ENCODE results near the gene HOXA4. TPM values are rescaled to one million over a fixed set of nuclear protein-coding genes. Genes with fewer than 3 reads are reported as not detected.

HOXA4 gene
- total RNA-seq, 2 experiments from 2014 or later: 0.19 TPM; not detected in 1

DNA sequence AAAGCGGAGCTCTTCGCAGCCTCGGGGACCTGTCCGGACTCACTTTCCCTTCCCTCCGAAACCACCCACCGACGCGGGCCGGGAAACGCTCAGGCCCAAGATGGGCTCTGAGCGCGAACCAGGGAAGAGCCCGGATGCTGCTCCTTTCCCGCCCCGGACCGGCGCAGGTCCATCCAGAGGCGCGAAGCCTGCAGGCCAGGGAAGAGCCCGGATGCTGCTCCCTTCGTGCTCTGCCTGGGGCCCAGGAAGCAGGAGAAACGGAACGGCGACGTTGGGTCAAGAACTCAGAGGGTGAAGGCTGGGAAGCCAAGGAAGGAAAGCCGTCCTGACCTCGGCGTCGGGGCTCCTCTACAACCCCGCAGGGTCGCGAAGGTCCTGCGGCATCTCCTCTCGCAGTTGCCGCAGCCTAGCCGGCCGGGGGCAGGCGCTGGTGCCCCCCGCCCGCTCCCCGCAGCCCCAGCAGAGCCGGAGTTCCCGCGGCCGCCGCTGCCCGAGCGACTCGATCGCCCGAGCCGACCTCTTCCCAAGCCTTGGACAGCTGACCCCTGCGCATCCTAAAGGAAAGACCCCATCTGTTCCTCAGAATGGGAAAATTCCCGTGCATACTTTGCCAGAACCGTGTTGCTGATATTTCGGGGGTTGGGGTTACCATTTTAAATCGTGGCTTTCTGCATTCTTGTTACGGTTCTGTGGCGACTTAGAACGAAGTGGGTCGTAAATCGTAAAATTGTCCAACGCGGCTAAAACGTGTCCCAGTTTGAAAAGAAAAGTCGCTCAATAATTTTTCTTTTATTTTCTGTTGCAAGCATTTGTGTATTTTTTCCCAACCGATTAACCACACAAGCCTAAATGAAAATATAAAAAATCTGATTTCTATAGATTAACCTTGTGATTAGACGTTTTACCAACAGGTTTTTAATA lies 42.3 kb downstream of the HOXA4 start:
- CTCF ChIA-PET: no interaction called here
- POLR2A ChIA-PET: no interaction called here

GRCh38 chr7:27083646-27084045 lies 46.9 kb downstream of the HOXA4 start:
- CTCF ChIA-PET: no interaction called here

GRCh38 chr7:27082171-27082570 lies 48.4 kb downstream of the HOXA4 start:
- CTCF ChIA-PET: no interaction called here

More at GRCh38 chr7:27083646-27084045, 46.9 kb downstream of the HOXA4 start:
- POLR2A ChIA-PET: no interaction called here

GRCh38 chr7:27080844-27081436 lies 49.6 kb downstream of the HOXA4 start:
- ChIA-PET POLR2A (no interaction called here), CTCF (no interaction called here)

More at GRCh38 chr7:27082171-27082570, 48.4 kb downstream of the HOXA4 start:
- POLR2A ChIA-PET: no interaction called here

GRCh38 chr7:27079234-27079975 lies 51.2 kb downstream of the HOXA4 start:
- ChIA-PET POLR2A (no interaction called here), CTCF (no interaction called here)

- ChIA-PET CTCF (no interaction called here), POLR2A (no interaction called here)
Measured at GRCh38 chr7:27078616-27079233, 51.8 kb downstream of the HOXA4 start.

Other genes starting within 250 kb of the HOXA4 start
- gene HOXA1, start 34.8 kb downstream of the HOXA4 start, total RNA-seq: under 1 TPM in 1 of 2 experiments, not detected in 1; 0.15 TPM
- not detected for gene HOXA2, start 28.1 kb downstream of the HOXA4 start, total RNA-seq
- not detected for gene HOXA5, start 12.9 kb upstream of the HOXA4 start, total RNA-seq
- not detected for gene HOXA6, start 17.0 kb upstream of the HOXA4 start, total RNA-seq
- not detected for gene HOXA3, start 21.8 kb upstream of the HOXA4 start, total RNA-seq
- not detected for gene HOXA7, start 25.9 kb upstream of the HOXA4 start, total RNA-seq
- not detected for gene HOXA9, start 34.8 kb upstream of the HOXA4 start, total RNA-seq
- gene HOXA10, start 43.6 kb upstream of the HOXA4 start, total RNA-seq: under 1 TPM in 1 of 2 experiments, not detected in 1; 0.19 TPM
- gene HOXA11, start 54.5 kb upstream of the HOXA4 start, total RNA-seq: not detected
- gene HOXA13, start 69.3 kb upstream of the HOXA4 start, total RNA-seq: not detected
- gene EVX1, start 112.0 kb upstream of the HOXA4 start, total RNA-seq: not detected